WTC11 (cell line): ENCODE measurements around the gene MYL6B.

ENCODE experiments used
- GTF2I ChIP-seq: fragments of 250-450 bp; sonication (Bioruptor Pico); conservative IDR thresholded peaks from 2 replicates; pipeline ENCODE4 v1.4.0; 2021; ENCODE audit warnings: mild to moderate bottlenecking
- TF ChIP-seq, protein P1 (sequence below): fragments of 250-450 bp; sonication (Bioruptor Pico); IDR thresholded peaks from 2 replicates; pipeline ENCODE4 v1.8.0; 2021; ENCODE audit warnings: mild to moderate bottlenecking
- TF ChIP-seq, protein P2 (sequence below): sonication (generic); formaldehyde crosslinking; IDR thresholded peaks from 2 replicates; pipeline ENCODE4 v1.8.1; 2023; ENCODE audit warnings: mild to moderate bottlenecking, missing genetic modification reagents
- TF ChIP-seq, protein P3 (sequence below): fragments of 200-600 bp; IDR thresholded peaks from 2 replicates; pipeline ENCODE4 v1.8.0; 2022; ENCODE audit warnings: antibody characterized with exemption

DNA sequence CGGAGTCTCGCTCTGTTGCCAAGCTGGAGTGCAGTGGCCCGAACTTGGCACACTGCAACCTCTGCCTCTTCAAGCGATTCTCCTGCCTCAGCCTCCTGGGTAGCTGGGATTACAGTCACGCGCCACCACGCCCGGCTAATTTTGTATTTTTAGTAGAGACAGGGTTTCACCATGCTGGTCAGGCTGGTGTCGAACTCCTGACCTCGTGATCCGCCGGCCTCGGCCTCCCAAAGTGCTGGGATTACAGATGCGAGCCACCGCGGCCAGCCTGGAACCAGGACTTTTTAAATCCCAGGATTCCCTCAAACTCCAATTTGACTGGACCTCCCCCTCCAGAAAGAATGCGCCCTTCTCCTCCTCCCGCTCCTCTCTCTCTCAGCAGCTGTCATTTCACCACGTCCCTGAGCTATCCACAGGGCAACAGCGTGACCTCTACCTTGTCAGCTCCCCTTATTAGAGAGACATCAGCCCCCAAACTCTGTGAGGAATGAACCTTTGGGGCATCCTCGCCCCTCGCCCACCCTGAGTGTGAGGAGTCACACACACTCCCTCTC is 22.4 kb upstream of the MYL6B start:
- TF ChIP-seq, protein P1, sequence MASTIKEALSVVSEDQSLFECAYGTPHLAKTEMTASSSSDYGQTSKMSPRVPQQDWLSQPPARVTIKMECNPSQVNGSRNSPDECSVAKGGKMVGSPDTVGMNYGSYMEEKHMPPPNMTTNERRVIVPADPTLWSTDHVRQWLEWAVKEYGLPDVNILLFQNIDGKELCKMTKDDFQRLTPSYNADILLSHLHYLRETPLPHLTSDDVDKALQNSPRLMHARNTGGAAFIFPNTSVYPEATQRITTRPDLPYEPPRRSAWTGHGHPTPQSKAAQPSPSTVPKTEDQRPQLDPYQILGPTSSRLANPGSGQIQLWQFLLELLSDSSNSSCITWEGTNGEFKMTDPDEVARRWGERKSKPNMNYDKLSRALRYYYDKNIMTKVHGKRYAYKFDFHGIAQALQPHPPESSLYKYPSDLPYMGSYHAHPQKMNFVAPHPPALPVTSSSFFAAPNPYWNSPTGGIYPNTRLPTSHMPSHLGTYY (CRISPR knock-in tag), result no peak
- TF ChIP-seq GTF2I (CRISPR knock-in tag), result no peak
- TF ChIP-seq, protein P2, sequence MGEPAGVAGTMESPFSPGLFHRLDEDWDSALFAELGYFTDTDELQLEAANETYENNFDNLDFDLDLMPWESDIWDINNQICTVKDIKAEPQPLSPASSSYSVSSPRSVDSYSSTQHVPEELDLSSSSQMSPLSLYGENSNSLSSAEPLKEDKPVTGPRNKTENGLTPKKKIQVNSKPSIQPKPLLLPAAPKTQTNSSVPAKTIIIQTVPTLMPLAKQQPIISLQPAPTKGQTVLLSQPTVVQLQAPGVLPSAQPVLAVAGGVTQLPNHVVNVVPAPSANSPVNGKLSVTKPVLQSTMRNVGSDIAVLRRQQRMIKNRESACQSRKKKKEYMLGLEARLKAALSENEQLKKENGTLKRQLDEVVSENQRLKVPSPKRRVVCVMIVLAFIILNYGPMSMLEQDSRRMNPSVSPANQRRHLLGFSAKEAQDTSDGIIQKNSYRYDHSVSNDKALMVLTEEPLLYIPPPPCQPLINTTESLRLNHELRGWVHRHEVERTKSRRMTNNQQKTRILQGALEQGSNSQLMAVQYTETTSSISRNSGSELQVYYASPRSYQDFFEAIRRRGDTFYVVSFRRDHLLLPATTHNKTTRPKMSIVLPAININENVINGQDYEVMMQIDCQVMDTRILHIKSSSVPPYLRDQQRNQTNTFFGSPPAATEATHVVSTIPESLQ, result no peak
- TF ChIP-seq, protein P3, sequence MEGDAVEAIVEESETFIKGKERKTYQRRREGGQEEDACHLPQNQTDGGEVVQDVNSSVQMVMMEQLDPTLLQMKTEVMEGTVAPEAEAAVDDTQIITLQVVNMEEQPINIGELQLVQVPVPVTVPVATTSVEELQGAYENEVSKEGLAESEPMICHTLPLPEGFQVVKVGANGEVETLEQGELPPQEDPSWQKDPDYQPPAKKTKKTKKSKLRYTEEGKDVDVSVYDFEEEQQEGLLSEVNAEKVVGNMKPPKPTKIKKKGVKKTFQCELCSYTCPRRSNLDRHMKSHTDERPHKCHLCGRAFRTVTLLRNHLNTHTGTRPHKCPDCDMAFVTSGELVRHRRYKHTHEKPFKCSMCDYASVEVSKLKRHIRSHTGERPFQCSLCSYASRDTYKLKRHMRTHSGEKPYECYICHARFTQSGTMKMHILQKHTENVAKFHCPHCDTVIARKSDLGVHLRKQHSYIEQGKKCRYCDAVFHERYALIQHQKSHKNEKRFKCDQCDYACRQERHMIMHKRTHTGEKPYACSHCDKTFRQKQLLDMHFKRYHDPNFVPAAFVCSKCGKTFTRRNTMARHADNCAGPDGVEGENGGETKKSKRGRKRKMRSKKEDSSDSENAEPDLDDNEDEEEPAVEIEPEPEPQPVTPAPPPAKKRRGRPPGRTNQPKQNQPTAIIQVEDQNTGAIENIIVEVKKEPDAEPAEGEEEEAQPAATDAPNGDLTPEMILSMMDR, result no peak
